Neural cell (in vitro differentiated cells): ENCODE measurements around the gene CD83. TPM values are rescaled to one million over a fixed set of nuclear protein-coding genes. Genes with fewer than 3 reads are reported as not detected.

ENCODE experiments used
- H2AFZ ChIP-seq: fragments of 200-600, 300-800 bp; sonication (generic), shearing (Covaris generic); 2 replicates; pipeline ENCODE4 v1.6.0; 2014; ENCODE audit warnings: low read depth, mild to moderate bottlenecking, antibody characterized with exemption, low read length, moderate library complexity
- H3F3A ChIP-seq: fragments of 200-600 bp; shearing (Covaris generic); 2 replicates; pipeline ENCODE4 v1.6.1; 2016; ENCODE audit warnings: mild to moderate bottlenecking, moderate library complexity, mixed read lengths, antibody characterized with exemption, low read length; ENCODE audit not compliant: insufficient read depth, poor library complexity, severe bottlenecking
- H3K27ac ChIP-seq: fragments of 200-600, 300-800 bp; sonication (generic), shearing (Covaris generic); 2 replicates; pipeline ENCODE4 v1.5.1; 2014; ENCODE audit warnings: mild to moderate bottlenecking, low read length, moderate library complexity
- H3K27me3 ChIP-seq: fragments of 300-800, 200-600 bp; sonication (generic), shearing (Covaris generic); 2 replicates; pipeline ENCODE4 v1.6.0; 2014; ENCODE audit warnings: mild to moderate bottlenecking, low read depth, low read length, moderate library complexity; ENCODE audit not compliant: insufficient read depth
- H3K36me3 ChIP-seq: fragments of 300-800, 200-600 bp; sonication (generic), shearing (Covaris generic); 2 replicates; pipeline ENCODE4 v1.5.1; 2014; ENCODE audit warnings: mild to moderate bottlenecking, antibody characterized with exemption, low read length, moderate library complexity; ENCODE audit not compliant: insufficient read depth
- H3K4me2 ChIP-seq: fragments of 300-800, 200-600 bp; sonication (generic), shearing (Covaris generic); 2 replicates; pipeline ENCODE4 v1.6.0; 2014; ENCODE audit warnings: mild to moderate bottlenecking, low read length
- H3K4me3 ChIP-seq: fragments of 300-800, 200-600 bp; sonication (generic), shearing (Covaris generic); 2 replicates; pipeline ENCODE4 v1.5.1; 2014; ENCODE audit warnings: mild to moderate bottlenecking, low read length, moderate library complexity
- H3K79me2 ChIP-seq: fragments of 200-600 bp; shearing (Covaris generic); replicated peaks from 2 replicates; pipeline ENCODE4 v1.6.0; 2014; ENCODE audit warnings: mild to moderate bottlenecking, low read length, moderate library complexity; ENCODE audit not compliant: insufficient read depth
- H3K9ac ChIP-seq: fragments of 300-800, 200-600 bp; sonication (generic), shearing (Covaris generic); 2 replicates; pipeline ENCODE4 v1.6.1; 2016; ENCODE audit warnings: mild to moderate bottlenecking, low read length, mixed read lengths
- H3K9me2 ChIP-seq: fragments of 200-600 bp; shearing (Covaris generic); 2 replicates; pipeline ENCODE4 v1.6.1; 2016; ENCODE audit warnings: mild to moderate bottlenecking, low read length, mixed read lengths; ENCODE audit not compliant: insufficient read depth
- H3K9me3 ChIP-seq: fragments of 200-600, 300-800 bp; sonication (generic), shearing (Covaris generic); 2 replicates; pipeline ENCODE4 v1.6.1; 2016; ENCODE audit warnings: mild to moderate bottlenecking, mixed run types, low read length, moderate library complexity, mixed read lengths
- H4K20me1 ChIP-seq: fragments of 200-600 bp; shearing (Covaris generic); 2 replicates; pipeline ENCODE4 v1.6.1; 2016; ENCODE audit warnings: mild to moderate bottlenecking, mixed run types; ENCODE audit not compliant: insufficient read depth
- EP300 ChIP-seq: fragments of 450-650 bp; conservative IDR thresholded peaks from 2 replicates; pipeline ENCODE4 v1.6.1; 2014; ENCODE audit warnings: antibody characterized with exemption, mild to moderate bottlenecking, moderate library complexity; ENCODE audit not compliant: poor library complexity, severe bottlenecking
- EZH2 ChIP-seq: fragments of 200-600, 300-800 bp; shearing (Covaris generic), sonication (generic); IDR thresholded peaks from 2 replicates; pipeline ENCODE4 v1.6.1; 2014; ENCODE audit warnings: antibody characterized with exemption, low read length, borderline replicate concordance, mild to moderate bottlenecking; ENCODE audit not compliant: insufficient read depth, poor library complexity, severe bottlenecking
- MXI1 ChIP-seq: fragments of 450-650 bp; conservative IDR thresholded peaks from 2 replicates; pipeline ENCODE4 v1.6.1; 2014; ENCODE audit warnings: antibody characterized with exemption, mild to moderate bottlenecking; ENCODE audit not compliant: poor library complexity, severe bottlenecking
- POLR2AphosphoS5 ChIP-seq: IDR thresholded peaks from 2 replicates; pipeline ENCODE4 v1.6.1; 2012
- RAD21 ChIP-seq: fragments of 450-650 bp; conservative IDR thresholded peaks from 2 replicates; pipeline ENCODE4 v1.6.1; 2014; ENCODE audit warnings: antibody characterized with exemption, mild to moderate bottlenecking, moderate library complexity
- SMC3 ChIP-seq: fragments of 450-650 bp; conservative IDR thresholded peaks from 2 replicates; pipeline ENCODE4 v1.6.1; 2014; ENCODE audit warnings: antibody characterized with exemption, mild to moderate bottlenecking, moderate library complexity; ENCODE audit not compliant: poor library complexity
- TAF1 ChIP-seq: IDR thresholded peaks from 2 replicates; pipeline ENCODE4 v1.6.1; 2012; ENCODE audit warnings: low read depth
- polyA plus RNA-seq: library from polyadenylated mRNA; depleted of rRNA; stranded (reverse); fragments of >200 nt; gene quantifications from 2 replicates; pipeline ENCODE4 v1.2.3, GENCODE V29; 2014
- TF ChIP-seq, protein P1 (sequence below): IDR thresholded peaks from 2 replicates; pipeline ENCODE4 v1.6.1; 2012; ENCODE audit warnings: borderline replicate concordance
- TF ChIP-seq, protein P2 (sequence below): fragments of 450-650 bp; IDR thresholded peaks from 2 replicates; pipeline ENCODE4 v1.5.1; 2014; ENCODE audit warnings: antibody characterized with exemption, mild to moderate bottlenecking, moderate library complexity; ENCODE audit not compliant: poor library complexity, severe bottlenecking

The CD83 gene
- polyA plus RNA-seq, 1 donor from 2014 or later: 17.0 TPM

DNA sequence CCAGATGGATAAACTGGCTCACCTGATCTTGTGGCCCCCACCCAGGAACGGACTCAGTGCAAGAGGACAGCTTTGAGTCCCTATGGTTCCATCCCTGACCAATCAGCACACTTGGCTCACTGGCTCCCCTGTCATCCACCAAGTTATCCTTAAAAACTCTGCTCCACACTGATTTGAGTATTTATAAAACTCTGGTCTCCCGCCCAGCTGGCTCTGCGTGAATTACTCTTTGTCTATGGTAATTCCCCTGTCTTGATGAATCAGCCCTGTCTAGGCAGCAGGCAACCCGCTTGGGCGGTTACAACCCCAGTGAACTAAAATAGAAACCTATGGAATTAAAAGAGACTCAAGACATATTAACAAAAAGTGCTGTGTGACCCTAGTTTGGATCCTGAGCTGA lies 38.1 kb upstream of the CD83 start:
- H3K4me2 ChIP-seq: no peak overlapping the region
- TF ChIP-seq EZH2 (no peak), TAF1 (no peak), POLR2AphosphoS5 (no peak)
- TF ChIP-seq, protein P1, sequence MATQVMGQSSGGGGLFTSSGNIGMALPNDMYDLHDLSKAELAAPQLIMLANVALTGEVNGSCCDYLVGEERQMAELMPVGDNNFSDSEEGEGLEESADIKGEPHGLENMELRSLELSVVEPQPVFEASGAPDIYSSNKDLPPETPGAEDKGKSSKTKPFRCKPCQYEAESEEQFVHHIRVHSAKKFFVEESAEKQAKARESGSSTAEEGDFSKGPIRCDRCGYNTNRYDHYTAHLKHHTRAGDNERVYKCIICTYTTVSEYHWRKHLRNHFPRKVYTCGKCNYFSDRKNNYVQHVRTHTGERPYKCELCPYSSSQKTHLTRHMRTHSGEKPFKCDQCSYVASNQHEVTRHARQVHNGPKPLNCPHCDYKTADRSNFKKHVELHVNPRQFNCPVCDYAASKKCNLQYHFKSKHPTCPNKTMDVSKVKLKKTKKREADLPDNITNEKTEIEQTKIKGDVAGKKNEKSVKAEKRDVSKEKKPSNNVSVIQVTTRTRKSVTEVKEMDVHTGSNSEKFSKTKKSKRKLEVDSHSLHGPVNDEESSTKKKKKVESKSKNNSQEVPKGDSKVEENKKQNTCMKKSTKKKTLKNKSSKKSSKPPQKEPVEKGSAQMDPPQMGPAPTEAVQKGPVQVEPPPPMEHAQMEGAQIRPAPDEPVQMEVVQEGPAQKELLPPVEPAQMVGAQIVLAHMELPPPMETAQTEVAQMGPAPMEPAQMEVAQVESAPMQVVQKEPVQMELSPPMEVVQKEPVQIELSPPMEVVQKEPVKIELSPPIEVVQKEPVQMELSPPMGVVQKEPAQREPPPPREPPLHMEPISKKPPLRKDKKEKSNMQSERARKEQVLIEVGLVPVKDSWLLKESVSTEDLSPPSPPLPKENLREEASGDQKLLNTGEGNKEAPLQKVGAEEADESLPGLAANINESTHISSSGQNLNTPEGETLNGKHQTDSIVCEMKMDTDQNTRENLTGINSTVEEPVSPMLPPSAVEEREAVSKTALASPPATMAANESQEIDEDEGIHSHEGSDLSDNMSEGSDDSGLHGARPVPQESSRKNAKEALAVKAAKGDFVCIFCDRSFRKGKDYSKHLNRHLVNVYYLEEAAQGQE: no peak
- no peaks in the 10 kb centered on the region for H3K27me3 ChIP-seq
- no peaks in the 10 kb centered on the region for H3K36me3 ChIP-seq
- H4K20me1 ChIP-seq: no peaks in the 10 kb centered on the region
- no peaks in the 10 kb centered on the region for H3F3A ChIP-seq
- H3K79me2 ChIP-seq: no peaks in the 10 kb centered on the region
- no peak overlapping the region for H2AFZ ChIP-seq
- H3K9me3 ChIP-seq: no peaks in the 10 kb centered on the region
- H3K9me2 ChIP-seq: no peaks in the 10 kb centered on the region
- no peak overlapping the region for H3K9ac ChIP-seq
- H3K4me3 ChIP-seq: no peak overlapping the region
- no peak overlapping the region for H3K27ac ChIP-seq

DNA sequence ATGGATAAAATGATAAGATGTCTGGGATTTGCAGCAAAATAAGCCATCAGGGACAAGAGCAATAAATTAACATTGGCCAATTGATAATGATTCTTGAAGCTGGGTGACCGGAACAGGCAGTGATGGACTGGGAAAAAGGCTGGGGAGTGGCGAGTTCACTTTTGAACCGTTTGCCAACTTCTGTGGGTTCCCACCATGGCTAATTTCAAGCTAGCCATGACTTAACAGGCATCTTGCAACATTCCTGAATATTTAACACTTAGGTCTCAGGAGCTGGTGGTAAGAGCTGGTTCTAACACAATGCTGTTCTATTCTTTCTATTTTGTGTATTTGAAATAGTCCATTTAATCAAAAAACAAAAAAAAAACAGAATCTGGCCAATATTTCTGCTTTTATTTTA lies 37.6 kb upstream of the CD83 start:
- no peaks in the 10 kb centered on the region for H3K79me2 ChIP-seq
- H3K27ac ChIP-seq: no peak overlapping the region
- H4K20me1 ChIP-seq: no peaks in the 10 kb centered on the region
- H3F3A ChIP-seq: no peaks in the 10 kb centered on the region
- no peaks in the 10 kb centered on the region for H3K27me3 ChIP-seq
- no peak overlapping the region for H3K4me2 ChIP-seq
- H3K36me3 ChIP-seq: no peaks in the 10 kb centered on the region
- H3K4me3 ChIP-seq: no peak overlapping the region
- no peak for TF ChIP-seq EZH2
- TF ChIP-seq TAF1: no peak
- TF ChIP-seq MXI1: no peak
- TF ChIP-seq RAD21: no peak
- TF ChIP-seq, protein P2, sequence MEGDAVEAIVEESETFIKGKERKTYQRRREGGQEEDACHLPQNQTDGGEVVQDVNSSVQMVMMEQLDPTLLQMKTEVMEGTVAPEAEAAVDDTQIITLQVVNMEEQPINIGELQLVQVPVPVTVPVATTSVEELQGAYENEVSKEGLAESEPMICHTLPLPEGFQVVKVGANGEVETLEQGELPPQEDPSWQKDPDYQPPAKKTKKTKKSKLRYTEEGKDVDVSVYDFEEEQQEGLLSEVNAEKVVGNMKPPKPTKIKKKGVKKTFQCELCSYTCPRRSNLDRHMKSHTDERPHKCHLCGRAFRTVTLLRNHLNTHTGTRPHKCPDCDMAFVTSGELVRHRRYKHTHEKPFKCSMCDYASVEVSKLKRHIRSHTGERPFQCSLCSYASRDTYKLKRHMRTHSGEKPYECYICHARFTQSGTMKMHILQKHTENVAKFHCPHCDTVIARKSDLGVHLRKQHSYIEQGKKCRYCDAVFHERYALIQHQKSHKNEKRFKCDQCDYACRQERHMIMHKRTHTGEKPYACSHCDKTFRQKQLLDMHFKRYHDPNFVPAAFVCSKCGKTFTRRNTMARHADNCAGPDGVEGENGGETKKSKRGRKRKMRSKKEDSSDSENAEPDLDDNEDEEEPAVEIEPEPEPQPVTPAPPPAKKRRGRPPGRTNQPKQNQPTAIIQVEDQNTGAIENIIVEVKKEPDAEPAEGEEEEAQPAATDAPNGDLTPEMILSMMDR: no peak
- no peak for TF ChIP-seq EP300
- TF ChIP-seq, protein P1: no peak
- TF ChIP-seq POLR2AphosphoS5: no peak
- TF ChIP-seq SMC3: no peak
- no peak overlapping the region for H2AFZ ChIP-seq
- no peaks in the 10 kb centered on the region for H3K9me3 ChIP-seq
- H3K9me2 ChIP-seq: no peaks in the 10 kb centered on the region
- no peak overlapping the region for H3K9ac ChIP-seq
